Limb (tissue), 2 donors: ENCODE results near the gene ZNF518A.

ENCODE experiments used
- DNase-seq, 2 donors: peaks; one replicate each; pipeline ENCODE4 v3.0.0-alpha.2; 2016; ENCODE audit errors: extremely low spot score in 2 of 2

The ZNF518A gene, protein sequence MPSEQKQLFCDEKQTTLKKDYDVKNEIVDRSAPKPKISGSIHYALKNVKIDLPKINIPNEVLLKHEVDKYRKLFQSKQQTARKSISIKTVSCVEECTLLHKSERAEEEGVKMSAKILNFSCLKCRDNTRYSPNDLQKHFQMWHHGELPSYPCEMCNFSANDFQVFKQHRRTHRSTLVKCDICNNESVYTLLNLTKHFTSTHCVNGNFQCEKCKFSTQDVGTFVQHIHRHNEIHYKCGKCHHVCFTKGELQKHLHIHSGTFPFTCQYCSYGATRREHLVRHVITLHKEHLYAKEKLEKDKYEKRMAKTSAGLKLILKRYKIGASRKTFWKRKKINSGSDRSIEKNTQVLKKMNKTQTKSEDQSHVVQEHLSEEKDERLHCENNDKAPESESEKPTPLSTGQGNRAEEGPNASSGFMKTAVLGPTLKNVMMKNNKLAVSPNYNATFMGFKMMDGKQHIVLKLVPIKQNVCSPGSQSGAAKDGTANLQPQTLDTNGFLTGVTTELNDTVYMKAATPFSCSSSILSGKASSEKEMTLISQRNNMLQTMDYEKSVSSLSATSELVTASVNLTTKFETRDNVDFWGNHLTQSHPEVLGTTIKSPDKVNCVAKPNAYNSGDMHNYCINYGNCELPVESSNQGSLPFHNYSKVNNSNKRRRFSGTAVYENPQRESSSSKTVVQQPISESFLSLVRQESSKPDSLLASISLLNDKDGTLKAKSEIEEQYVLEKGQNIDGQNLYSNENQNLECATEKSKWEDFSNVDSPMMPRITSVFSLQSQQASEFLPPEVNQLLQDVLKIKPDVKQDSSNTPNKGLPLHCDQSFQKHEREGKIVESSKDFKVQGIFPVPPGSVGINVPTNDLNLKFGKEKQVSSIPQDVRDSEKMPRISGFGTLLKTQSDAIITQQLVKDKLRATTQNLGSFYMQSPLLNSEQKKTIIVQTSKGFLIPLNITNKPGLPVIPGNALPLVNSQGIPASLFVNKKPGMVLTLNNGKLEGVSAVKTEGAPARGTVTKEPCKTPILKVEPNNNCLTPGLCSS (N-terminal part only)

GRCh38 chr10:96129387-96130325, at the start of gene ZNF518A:
ZNF518A (plus strand) TSS chr10:96130297; CDS start chr10:96156323, 26,026 bp downstream.
- peak; percentile 96 for DNase-seq

DNA sequence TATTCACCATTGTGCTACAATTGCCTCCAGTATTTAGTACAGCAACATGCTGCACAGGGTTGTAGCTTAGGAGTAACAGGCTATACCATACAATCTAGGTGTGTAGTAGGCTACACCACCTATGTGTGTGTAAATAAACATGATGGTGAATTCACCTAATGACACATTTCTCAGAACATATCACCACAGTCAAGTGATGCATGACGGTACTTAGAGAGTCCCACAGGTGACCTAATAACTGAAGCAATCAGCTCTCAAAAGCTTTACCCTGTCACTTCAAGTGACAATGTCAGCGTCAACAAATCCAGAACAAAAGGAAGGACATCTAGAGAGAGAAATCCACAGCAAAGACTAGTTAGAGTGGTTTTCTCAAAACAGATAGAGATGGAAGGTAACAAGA, 47.9 kb upstream of the ZNF518A start:
- DNase-seq: no peak

GRCh38 chr10:96082748-96083147, 47.3 kb upstream of the ZNF518A start:
- no peak for DNase-seq

DNA sequence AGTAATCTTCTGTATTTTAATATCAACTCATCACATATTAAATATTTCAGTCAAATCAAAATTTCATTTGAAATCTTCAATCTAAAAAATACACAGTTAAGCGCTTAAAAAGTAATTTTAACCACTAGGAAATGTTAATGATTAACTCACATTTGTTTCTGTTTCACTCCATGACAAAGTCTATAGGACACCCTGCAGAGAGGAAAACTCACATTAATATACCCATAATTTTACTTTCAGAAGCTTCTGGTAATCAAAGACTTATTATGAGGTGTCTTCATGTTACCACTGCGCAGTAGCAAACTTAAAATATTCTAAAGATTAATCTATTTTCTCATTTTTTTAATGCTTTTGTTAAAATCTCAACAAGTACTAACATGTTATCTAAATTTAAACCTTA, 41.0 kb upstream of the ZNF518A start:
- DNase-seq: no peak

GRCh38 chr10:96089670-96090462, 40.2 kb upstream of the ZNF518A start:
- DNase-seq: peak; percentile 96

DNA sequence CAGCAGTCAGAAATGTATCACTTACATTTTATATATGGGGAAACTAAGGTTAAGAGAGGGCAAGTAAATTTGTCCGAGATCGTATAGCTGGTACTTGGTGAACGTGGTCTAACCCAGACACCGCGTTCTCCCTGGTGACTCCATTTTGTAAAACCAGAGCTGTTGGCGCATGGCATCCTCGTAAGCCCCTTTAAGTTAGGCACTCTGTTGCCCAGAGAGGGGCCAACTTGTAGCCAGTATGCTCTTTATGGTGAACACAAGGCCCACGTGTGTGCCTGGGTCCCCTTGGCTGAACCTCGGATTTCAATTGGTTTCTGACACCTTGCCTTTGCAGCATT, 39.7 kb upstream of the ZNF518A start:
- no peak for DNase-seq

DNA sequence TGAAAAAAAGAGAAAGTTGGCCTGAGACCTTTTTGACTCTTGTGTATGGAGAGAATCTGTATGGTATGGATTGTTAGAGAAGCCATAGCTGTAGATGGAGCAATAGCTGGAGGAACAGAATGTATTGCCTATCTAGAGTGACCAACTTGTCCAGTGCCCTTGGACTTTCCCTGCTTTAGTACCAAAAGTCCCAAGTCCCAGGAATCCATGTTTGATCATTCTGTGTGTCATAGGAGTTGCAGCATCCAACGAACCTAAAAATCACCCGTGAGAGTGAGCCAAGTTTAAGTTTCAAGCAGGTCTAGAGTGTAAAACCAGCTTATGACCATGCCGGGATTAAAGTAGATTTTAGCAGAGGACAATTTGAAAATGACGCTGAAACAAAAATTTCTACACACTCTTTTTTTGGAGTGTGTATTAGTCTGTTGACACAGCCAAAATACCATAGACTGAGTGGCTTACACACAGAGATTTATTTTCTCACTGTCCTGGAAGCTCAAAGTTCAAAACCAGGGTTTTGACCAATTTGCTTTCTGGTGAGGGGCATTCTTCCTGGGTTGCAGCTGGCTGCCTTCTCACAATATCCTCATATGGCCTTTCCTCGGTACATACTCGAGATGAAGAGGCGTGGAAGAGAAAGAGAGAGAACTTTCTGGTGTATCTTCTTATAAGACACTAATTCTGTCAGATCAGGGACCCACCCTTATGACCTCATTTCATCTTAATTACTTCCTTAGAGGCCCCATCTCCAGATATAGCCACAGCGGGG, 36.9 kb upstream of the ZNF518A start:
- DNase-seq: no peak

GRCh38 chr10:96093948-96094347, 36.1 kb upstream of the ZNF518A start:
- no peak for DNase-seq

DNA sequence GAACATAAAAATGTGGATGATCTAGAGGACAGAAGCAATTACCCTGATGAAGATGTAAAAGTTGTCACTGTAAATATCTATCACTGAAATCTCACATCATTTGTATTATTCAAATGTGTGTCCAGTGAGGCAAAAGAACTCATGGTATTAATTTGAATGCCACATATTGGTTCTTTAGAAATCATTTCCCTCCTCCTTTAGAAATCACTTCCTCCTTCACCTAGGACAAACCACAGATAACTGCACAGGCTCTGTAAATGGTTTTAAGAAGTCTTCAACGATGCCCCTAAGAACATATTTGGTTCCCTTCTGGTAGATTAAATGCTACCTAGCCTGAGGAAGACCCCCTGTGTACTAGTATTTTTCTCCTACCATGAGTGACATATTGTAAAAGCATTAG, 33.1 kb upstream of the ZNF518A start:
- no peak for DNase-seq

DNA sequence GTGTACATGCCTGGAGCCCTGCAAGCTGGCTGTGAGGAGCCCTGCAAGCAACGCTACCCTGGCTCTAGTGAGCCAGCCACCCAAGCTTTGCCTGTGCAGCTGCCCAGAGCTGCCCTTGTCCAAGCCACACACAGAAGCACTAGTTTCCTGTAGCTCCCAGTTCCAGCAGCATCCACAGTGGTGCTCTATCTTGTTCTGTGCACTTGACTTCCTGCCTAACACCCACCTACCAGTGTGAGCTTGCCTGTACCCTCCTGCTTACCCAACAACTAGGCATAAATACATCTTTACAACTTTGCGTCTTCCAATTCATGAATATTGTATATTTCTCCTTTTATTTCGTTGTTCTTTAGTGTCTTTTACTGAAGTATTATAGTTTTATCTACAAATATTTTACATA, 32.2 kb upstream of the ZNF518A start:
- DNase-seq: no peak

DNA sequence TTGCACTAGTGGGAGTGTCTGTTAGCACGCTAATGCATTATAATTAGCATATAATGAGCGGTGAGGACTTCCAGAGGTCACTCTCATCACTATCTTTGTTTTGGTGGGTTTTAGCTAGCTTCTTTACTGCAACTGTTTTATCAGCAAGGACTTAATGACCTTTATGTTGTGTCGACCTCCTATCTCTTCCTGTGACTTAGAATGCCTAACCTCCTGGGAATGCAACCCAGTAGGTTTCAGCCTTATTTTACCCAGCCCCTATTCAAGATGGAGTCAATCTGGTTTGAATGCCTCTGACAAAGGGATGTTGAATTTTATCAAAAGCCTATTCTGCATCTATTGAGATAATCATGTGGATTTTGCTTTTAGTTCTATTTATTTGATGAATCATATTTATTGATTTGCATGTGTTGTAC, 22.5 kb upstream of the ZNF518A start:
- DNase-seq: no peak

- no peak for DNase-seq
Measured at GRCh38 chr10:96112531-96112930, 17.6 kb upstream of the ZNF518A start.

- no peak for DNase-seq
Measured at GRCh38 chr10:96118604-96119450, 11.3 kb upstream of the ZNF518A start.

GRCh38 chr10:96122824-96123223, 7.3 kb upstream of the ZNF518A start:
- DNase-seq: no peak

GRCh38 chr10:96124230-96125141, 5.6 kb upstream of the ZNF518A start:
- DNase-seq: peak in 1 of 2 donors; percentile 36

DNA sequence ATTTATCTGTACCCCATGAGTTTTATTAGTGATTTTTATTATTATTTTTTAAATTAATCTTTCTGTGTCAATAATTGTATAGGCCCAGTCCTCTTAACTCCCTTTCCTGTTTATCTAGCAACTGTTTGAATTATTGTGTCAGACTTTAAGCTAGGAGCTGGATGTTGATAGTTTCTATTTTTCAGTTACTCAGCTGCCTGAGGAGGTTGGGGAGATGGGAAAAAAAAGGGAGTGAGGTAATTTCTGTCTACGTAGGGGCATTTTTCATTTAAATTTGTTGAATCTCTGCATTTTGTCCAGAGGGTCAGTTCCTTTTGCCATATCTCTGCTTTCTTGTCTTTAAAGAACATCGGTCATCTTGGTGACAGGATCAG, 5.0 kb upstream of the ZNF518A start:
- no peak for DNase-seq

GRCh38 chr10:96130326-96130995, 364 bp downstream of the ZNF518A start:
- peak; percentile 78 to 89 for DNase-seq
